22Rv1 (cell line): ENCODE results near the gene CHD3.
A peak's percentile ranks its signal among the peaks of the same experiment; 100 is the strongest.

Source experiments
- H3K27ac ChIP-seq: fragments of 450-650 bp; 2 replicates; pipeline ENCODE4 v1.5.1; 2017
- ZFX ChIP-seq: fragments of 450-650 bp; IDR thresholded peaks from 2 replicates; pipeline ENCODE4 v1.6.1; 2017; ENCODE audit warnings: antibody characterized with exemption, borderline replicate concordance
- TF ChIP-seq, protein P1 (sequence below): fragments of 450-650 bp; IDR thresholded peaks from 2 replicates; pipeline ENCODE4 v1.5.1; 2017; ENCODE audit warnings: mild to moderate bottlenecking

Gene CHD3

DNA sequence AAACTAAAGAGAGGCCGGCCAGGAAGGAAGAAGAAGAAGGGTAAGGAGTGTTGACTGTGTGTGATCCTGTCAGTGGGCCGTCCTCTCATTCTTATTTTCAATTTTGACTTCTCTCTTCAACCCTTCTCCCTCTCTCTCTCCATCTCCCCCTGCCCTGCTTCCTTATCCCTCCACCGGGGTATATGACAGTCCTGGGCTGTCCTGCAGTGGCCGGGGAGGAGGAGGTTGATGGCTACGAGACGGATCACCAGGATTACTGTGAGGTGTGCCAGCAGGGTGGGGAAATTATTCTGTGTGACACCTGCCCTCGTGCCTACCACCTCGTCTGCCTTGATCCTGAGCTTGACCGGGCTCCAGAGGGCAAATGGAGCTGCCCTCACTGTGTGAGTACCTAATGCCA, 5.6 kb downstream of the CHD3 start:
- no peak overlapping the region for H3K27ac ChIP-seq
- TF ChIP-seq, protein P1, sequence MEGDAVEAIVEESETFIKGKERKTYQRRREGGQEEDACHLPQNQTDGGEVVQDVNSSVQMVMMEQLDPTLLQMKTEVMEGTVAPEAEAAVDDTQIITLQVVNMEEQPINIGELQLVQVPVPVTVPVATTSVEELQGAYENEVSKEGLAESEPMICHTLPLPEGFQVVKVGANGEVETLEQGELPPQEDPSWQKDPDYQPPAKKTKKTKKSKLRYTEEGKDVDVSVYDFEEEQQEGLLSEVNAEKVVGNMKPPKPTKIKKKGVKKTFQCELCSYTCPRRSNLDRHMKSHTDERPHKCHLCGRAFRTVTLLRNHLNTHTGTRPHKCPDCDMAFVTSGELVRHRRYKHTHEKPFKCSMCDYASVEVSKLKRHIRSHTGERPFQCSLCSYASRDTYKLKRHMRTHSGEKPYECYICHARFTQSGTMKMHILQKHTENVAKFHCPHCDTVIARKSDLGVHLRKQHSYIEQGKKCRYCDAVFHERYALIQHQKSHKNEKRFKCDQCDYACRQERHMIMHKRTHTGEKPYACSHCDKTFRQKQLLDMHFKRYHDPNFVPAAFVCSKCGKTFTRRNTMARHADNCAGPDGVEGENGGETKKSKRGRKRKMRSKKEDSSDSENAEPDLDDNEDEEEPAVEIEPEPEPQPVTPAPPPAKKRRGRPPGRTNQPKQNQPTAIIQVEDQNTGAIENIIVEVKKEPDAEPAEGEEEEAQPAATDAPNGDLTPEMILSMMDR = no peak
- TF ChIP-seq ZFX = no peak

DNA sequence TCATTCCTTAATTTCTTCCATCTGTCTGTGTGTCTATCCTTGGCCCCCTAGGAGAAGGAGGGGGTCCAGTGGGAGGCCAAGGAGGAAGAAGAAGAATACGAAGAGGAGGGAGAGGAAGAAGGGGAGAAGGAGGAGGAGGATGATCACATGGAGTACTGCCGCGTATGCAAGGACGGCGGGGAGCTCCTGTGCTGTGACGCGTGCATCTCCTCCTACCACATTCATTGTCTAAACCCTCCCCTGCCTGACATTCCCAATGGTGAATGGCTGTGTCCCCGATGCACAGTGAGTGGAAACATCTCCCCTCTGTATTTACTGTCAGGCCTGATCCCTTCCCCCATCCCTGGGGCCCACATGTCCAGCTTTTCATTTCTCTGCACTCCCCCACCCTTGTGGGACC, 6.3 kb downstream of the CHD3 start:
- TF ChIP-seq, protein P1 = no peak
- TF ChIP-seq ZFX = no peak

DNA sequence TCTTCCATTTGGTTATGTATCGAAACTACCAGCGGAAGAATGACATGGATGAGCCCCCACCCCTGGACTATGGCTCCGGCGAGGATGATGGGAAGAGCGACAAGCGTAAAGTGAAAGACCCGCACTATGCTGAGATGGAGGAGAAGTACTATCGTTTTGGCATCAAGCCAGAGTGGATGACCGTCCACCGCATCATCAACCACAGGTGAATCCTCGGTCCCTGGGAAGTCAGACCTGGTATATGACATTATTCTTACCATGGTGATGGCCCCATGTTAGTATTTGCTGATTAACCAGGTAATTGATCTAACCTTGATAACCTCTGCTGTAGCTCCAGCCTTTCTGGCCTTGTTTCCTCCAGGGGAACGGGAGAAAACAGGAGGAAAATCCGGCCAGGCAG, 8.5 kb downstream of the CHD3 start:
- TF ChIP-seq, protein P1 = no peak
- TF ChIP-seq ZFX = no peak
- no peak overlapping the region for H3K27ac ChIP-seq

More for the DNA sequence above, 6.3 kb downstream of the CHD3 start:
- H3K27ac ChIP-seq = no peak overlapping the region

DNA sequence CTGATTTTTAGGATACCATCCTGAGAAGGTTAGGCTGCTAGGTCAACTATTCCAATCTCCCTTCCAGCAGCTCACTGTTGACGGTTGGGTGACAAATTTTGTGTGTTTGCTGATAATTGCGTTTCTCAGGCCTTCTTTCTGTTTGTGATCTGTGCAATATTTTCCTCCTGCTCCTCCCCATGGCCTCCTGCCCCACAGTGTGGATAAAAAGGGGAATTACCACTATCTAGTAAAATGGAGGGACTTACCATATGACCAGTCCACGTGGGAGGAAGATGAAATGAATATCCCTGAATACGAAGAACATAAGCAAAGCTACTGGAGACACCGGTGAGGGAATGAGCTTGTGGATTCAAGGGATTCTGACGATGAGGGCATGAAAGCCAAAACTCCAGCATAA, 9.2 kb downstream of the CHD3 start:
- no peak for TF ChIP-seq ZFX
- TF ChIP-seq, protein P1 = peak; percentile 16; the same call in 1 of the 2 replicates

DNA sequence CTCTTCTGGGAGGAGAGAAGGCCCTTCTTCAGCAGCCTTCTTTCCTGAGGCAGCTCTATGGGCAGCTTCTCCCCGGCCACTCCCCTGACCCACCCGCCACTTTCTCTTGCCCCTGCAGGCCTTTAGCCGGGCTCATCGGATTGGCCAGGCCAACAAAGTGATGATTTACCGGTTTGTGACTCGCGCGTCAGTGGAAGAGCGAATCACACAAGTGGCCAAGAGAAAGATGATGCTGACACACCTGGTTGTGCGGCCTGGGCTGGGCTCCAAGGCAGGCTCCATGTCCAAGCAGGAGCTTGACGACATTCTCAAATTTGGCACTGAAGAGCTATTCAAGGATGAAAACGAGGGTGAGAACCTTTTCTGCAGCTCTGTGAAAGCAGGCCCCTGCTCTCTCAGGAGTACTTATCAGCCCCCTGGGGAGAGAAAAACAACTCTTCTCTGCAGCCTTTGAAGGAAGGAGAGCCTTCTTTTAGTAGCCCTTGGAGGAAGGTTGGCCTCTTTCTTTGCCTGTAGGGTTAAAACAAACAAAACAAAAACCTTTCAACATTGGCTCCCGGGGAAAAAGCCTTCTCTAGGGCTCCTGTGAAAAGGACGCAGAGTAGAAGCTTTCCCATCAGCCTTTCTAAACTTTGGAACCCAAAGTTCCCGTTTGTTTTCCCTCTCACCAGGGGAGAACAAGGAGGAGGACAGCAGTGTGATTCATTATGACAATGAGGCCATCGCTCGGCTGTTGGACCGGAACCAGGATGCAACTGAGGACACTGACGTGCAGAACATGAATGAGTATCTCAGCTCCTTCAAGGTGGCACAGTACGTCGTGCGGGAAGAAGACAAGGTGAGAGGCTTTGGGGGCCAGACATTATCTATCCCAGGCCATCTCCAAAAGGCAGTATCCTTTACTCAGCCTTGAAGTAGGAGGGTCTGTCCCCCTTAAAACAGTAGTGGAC, 14.8 kb downstream of the CHD3 start:
- H3K27ac ChIP-seq = no peak overlapping the region
- no peak for TF ChIP-seq ZFX
- TF ChIP-seq, protein P1 = no peak

More for the DNA sequence above, 9.2 kb downstream of the CHD3 start:
- no peak overlapping the region for H3K27ac ChIP-seq

DNA sequence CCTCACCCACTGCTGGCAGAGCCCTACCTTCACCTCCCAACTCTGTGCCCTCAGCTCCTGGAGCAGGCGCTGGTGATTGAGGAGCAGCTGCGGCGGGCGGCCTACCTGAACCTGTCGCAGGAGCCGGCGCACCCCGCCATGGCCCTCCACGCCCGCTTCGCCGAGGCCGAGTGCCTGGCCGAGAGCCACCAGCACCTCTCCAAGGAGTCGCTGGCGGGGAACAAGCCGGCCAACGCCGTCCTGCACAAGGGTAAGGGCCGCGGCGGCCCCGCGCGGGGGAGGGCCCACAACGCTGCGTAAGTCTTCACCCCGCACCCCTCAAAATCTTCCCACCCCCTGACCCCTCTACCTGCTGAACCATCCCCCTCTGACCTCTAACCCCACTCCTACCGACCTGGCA, 20.5 kb downstream of the CHD3 start:
- no peak overlapping the region for H3K27ac ChIP-seq
- TF ChIP-seq ZFX = no peak
- TF ChIP-seq, protein P1 = no peak

DNA sequence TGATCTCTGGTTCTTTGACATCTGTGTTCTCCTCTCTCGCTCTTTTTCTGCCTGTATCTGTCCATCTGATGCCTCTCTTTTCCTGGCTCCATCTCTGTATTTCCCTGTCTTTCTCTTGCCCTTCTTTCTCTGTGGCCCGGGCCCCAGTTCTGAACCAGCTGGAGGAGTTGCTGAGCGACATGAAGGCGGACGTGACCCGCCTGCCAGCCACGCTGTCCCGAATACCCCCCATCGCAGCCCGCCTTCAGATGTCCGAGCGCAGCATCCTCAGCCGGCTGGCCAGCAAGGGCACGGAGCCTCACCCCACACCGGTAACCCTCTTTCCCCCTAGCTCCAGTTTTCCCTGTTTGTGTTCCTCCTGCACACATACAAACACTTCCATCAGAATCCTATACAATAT, 21.7 kb downstream of the CHD3 start:
- 0 out of 2 replicates have a peak overlapping the region, but pooled peaks have one; percentile 17 for H3K27ac ChIP-seq
- TF ChIP-seq, protein P1 = no peak
- no peak for TF ChIP-seq ZFX
